Left colon (tissue), 2 donors: ENCODE data around the gene RDX. TPM values are rescaled to one million over a fixed set of nuclear protein-coding genes. Genes with fewer than 3 reads are reported as not detected.

Experiments used
- ATAC-seq: fragments of 200-7000 bp; cut with Tn5 transposase; one replicate; pipeline ENCODE4 v1.9.1; 2020; ENCODE audit warnings: mild to moderate bottlenecking, moderate library complexity
- DNase-seq, 2 donors: peaks; one replicate each; pipeline ENCODE4 v3.0.0-alpha.2; 2020
- intact Hi-C, 2 donors: fragments of 100-400 bp; cut with DNase I in 1 of 2; cut with micrococcal nuclease in 1 of 2; formaldehyde crosslinking; loops; one replicate each; pipeline versions ENCODE4 v1.11.2 to v1.14.0; 2022; cut with DNase I, micrococcal nuclease
- long read RNA-seq: library from polyadenylated mRNA; unstranded; transcript quantifications from one replicate; pipeline ENCODE4 v2.0.0, GENCODE V29; 2021
- total RNA-seq, 2 donors: library from RNA; stranded (reverse); fragmentation: NEBNext Ultra II Directional; extraction: Animal tissue kit (Norgen Biotek cat#: 25700); gene quantifications; one replicate each; pipeline ENCODE4 v1.2.1, GENCODE V29; 2021
- donor health status: DM: no; HTN: no; CAD: no.
- donor health status: DM: yes; HTN: yes; CAD: no.

Gene RDX
- 10 to 100 TPM; 16.4 to 18.4 TPM for total RNA-seq
- long read RNA-seq, full-length matches to known transcripts, result 3 of 21 reads
- long read RNA-seq, partial matches to known transcripts, result 8 of 21 reads
- long read RNA-seq, other reads (novel, unspliced or antisense), result 10 of 21 reads

DNA sequence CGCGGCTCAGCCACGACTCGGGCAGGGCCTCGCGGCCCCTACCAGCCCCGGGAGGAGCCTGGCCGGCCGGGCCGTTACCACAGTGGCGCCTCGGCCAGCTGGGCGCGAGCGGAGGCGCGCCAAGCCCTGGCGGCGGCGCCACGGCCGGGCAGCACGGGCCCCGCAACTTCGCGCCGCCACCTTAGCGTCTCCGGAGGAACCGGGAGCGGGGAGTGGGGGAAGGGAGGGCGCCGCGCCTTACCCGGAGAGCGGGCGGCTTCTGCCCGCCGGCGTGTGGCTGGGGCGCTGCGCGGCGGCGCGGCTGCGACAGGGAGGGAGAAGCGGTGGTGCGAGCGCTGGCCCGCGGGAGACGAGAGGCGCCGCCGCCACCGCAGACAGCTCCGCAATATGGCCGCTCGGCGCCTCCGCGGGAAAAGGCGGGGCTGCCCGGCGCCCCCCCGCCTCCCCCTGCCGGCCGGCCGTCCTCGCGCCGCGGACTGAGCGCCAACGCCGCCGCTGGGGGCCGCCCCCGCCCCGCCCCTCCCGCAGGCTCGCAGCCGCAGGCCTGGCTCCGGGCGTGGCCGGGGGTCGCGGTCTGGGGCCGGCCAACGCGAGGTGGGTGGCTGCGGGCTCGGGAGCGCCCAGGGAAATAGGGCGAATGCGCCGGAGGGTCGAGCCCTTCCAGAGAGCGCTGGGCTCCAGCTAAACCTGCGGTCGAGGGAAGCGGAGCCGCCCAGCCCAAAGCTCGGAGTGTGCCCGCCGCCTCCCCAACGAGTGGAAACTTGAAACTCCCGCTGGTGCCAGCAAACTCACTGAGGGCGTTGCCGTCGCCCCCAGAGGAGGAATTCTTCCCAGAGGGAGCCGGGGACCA, at the start of gene RDX:
TSS of gene RDX (minus strand) at position 389 of the 850 bp plus-strand sequence. CDS start 16,922 bp downstream, outside the sequence.
- DNase-seq (peak; percentile 48 to 66), ATAC-seq (peak; percentile 77)
- intact Hi-C loops, result no loop called here

- DNase-seq, result no peak
- intact Hi-C loops, result no loop called here
- no peak for ATAC-seq
Measured at GRCh38 chr11:110345743-110346142, 49.3 kb upstream of the RDX start.

DNA sequence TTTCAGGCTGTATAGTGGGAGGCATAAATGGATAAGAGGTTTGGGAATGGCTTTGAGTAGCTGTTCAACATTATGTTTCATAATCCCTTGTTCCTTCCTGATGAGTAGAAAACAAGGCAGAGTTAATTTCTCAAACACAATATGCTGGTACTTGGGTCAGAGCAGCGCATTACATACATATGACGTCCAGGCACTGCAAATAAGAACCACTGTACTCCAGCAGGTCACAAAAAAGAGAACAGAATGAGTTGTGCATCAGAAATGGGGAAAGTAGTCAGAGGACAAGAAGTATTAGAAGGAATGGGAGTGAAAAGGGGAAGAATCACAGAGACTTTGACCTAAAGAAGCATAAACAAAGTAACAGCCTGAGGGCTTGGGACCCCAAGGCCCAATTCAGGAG, 44.0 kb upstream of the RDX start:
- DNase-seq (no peak), ATAC-seq (no peak)
- intact Hi-C loops, result no loop called here

GRCh38 chr11:110339456-110340250, 43.2 kb upstream of the RDX start:
- no peak for ATAC-seq
- intact Hi-C loops, result no loop called here

GRCh38 chr11:110338684-110339083, 42.3 kb upstream of the RDX start:
- intact Hi-C loops, result no loop called here
- no peak for DNase-seq
- ATAC-seq, result no peak

More at GRCh38 chr11:110339456-110340250, 43.2 kb upstream of the RDX start:
- DNase-seq, result no peak

- DNase-seq (no peak), ATAC-seq (no peak)
- intact Hi-C loops, result no loop called here
Measured at GRCh38 chr11:110337570-110338193, 41.3 kb upstream of the RDX start.

DNA sequence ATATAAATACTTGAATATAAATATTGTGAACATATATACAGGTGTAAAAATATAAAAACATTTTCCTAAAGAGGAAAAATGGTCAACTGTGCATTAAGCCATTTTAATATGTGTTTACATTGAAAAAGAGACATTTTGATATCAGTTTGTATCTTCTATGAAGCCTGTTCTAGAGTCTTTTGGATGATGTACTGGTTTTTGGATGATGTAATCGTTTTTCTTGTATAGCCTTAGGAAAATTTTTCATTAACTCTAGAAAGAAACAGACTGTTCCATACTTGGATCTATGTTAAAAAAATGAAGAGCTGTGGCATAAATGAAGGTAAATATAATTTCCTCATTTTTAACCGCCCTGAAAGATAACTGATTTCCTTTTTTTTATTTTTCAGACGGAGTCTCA, 39.6 kb upstream of the RDX start:
- intact Hi-C loops, result no loop called here
- ATAC-seq (no peak), DNase-seq (no peak)

- no peak for ATAC-seq
- intact Hi-C loops, result no loop called here
- DNase-seq, result no peak
Measured at GRCh38 chr11:110335358-110335757, 38.9 kb upstream of the RDX start.

GRCh38 chr11:110331626-110332025, 35.2 kb upstream of the RDX start:
- intact Hi-C loops, result no loop called here
- no peak for DNase-seq

DNA sequence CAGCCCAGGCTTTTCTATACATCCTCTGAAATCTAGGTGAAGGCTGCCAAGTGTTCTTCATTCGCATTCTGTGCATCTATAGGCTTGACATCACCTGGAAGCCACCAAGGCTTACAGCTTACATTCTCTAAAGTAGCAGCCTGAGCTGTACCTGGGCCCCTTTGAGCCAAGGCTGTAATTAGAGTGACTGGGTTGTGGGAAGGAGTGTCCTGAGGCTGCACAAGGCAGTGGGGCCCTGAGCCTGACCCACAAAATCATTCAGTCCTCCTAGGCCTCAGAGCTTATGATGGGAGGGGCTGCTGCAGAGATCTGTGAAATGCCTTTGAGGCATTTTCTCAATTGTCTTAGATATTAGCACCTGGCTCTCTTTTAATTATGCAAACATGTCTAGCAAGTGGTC, 33.0 kb upstream of the RDX start:
- intact Hi-C loops, result no loop called here
- no peak for DNase-seq

More at GRCh38 chr11:110331626-110332025, 35.2 kb upstream of the RDX start:
- ATAC-seq, result no peak

DNA sequence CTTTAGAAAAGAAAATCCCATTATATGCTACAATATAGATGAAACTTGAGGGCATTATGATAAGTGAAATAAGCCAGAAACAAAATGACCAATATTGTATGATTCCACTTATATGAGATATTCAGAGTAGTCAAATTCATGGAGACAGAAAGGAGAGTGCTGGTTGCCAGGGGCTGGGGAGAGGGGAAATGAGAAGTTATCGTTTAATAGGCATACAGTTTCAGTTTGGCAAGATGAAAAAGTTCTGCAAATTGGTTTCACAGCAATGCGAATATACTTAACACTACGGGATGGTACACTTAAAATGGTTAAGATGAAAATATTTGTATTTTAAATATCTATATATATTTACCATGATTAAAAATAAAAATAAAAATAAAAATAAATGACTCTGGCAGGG, 31.1 kb upstream of the RDX start:
- ATAC-seq (no peak), DNase-seq (no peak)
- intact Hi-C loops, result no loop called here

More for the DNA sequence above, 33.0 kb upstream of the RDX start:
- no peak for ATAC-seq

GRCh38 chr11:110323786-110324185, 27.4 kb upstream of the RDX start:
- intact Hi-C loops, result no loop called here
- no peak for ATAC-seq
- no peak for DNase-seq

DNA sequence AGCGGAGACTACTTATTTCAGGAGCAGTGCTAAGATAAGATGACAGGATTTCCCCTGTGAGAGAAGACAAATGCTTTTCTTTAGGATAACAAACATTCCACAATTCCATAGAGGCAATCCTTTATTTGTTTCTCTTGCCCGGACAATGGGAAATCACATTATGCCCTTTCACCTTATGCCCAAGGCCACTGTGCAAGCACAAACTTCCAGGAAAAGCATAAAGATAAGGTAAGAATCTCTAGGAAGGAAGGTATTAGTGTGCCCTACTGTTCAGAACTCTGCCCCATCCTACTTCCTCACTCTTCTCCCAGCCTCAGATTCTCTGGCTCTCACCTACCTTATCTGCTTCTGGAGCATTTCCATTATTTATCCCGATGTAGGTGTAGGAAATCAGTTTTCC, 23.1 kb upstream of the RDX start:
- no peak for ATAC-seq
- intact Hi-C loops, result no loop called here
- DNase-seq, result no peak

DNA sequence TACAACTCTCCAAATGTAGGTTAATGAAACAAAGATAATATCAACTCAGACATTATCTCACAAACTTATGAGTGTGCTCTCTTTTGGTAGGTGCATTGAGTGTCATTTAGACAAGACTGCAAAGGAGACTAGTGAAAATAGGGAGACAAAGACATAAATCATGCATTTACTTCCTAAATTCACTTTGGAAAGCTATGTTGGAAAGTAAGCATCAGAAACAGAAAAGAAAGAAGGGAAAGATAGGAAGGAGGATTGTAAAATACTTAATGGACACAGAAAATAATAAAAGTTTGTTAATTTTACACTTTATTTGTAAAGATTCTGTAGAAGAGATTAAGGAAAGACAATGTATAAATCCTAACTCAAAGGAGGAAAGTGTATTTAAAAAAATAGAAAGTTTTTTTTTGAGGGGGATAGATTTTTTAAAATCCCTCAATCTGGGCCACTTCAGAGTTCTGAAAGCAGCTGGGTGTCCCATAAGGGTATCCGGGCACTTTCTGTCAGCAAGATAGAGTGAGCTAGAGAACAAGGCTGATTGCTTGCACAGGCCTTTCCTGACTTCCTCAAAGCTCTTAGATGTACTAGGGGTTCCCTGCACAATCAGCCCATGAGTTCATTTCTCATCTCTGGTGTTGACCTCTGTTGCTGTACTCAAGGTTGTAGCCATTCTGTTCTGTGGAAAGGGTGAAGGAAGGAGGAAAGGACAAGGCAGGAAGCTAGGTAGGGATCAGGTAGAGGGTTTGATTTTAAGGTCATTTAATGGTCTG, 22.4 kb upstream of the RDX start:
- DNase-seq, result no peak
- no peak for ATAC-seq
- intact Hi-C loops, result no loop called here

DNA sequence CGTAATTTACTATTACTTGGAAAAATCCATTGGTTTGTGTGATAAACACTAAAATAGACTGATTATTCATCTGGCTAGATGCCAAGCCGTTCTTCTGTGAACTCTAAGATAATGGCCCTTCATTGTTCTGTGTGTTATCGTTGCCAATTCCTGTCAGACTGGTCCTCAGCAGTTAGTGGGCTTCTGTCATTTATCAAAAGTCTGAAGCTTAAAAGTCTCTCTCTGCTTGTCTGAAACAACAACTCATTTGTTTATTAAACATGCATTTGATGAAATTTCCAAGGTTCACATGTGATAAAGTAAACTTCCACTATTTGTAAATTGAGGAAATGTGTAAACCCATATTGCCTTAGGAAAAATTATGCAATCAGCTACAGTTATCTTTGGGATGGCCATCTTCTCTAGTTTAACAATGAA, 21.1 kb upstream of the RDX start:
- ATAC-seq (no peak), DNase-seq (no peak)
- intact Hi-C loops, result no loop called here

GRCh38 chr11:110314366-110315095, 18.1 kb upstream of the RDX start:
- DNase-seq (no peak), ATAC-seq (no peak)
- intact Hi-C loops, result no loop called here

DNA sequence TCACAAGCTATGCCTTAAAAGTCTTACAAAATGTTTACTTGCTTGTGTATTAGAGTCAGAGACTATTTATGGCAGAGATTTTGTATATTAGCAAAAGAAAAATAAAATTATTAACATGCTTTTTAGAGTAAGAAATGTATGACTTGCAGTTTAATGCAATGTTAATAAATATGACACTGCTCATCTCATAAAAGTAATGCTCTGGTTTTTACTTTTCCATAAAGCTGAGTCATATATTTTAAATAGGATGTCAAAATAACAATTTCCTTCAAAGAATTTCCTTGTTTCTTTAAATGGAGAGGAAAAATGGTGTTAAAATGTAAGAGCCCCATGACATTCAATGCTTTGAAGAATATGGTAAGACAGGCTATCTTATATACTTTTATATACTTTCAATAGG, 16.3 kb upstream of the RDX start:
- ATAC-seq (no peak), DNase-seq (no peak)
- intact Hi-C loops, result no loop called here
